Lung (tissue), 12 donors: Measurements from ENCODE around the gene SLC29A2. TPM values are rescaled to one million over a fixed set of nuclear protein-coding genes. Genes with fewer than 3 reads are reported as not detected.

Source experiments
- ATAC-seq: fragments of 200-7000 bp; cut with Tn5 transposase; one replicate; pipeline ENCODE4 v1.9.1; 2020; ENCODE audit warnings: moderate number of reproducible peaks; ENCODE audit not compliant: insufficient read depth, low FRiP score
- DNase-seq, 3 donors: peaks; one replicate each; pipeline ENCODE4 v3.0.0-alpha.2; 2013 to 2017
- H3K27ac ChIP-seq, 2 donors: one replicate each; pipeline ENCODE4 v1.5.1; 2013; ENCODE audit warnings: mild to moderate bottlenecking in 2 of 2, moderate library complexity in 2 of 2, control low read depth in 1 of 2, inconsistent platforms in 1 of 2, low read depth in 1 of 2, low read length in 1 of 2
- H3K27me3 ChIP-seq, 3 donors: one replicate each; pipeline ENCODE4 v1.5.1; 2013; ENCODE audit warnings: low read length in 2 of 3; ENCODE audit not compliant: control insufficient read depth in 3 of 3, insufficient read depth in 3 of 3
- H3K36me3 ChIP-seq, 4 donors: one replicate each; pipeline ENCODE4 v1.5.1; 2013; ENCODE audit warnings: low read length in 4 of 4, mild to moderate bottlenecking in 1 of 4, moderate library complexity in 1 of 4; ENCODE audit not compliant: control insufficient read depth in 4 of 4, insufficient read depth in 4 of 4
- H3K4me1 ChIP-seq, 5 donors: one replicate each; pipeline ENCODE4 v1.5.1; 2013; ENCODE audit warnings: low read length in 5 of 5, mild to moderate bottlenecking in 2 of 5, moderate library complexity in 1 of 5; ENCODE audit not compliant: control insufficient read depth in 5 of 5, insufficient read depth in 5 of 5
- H3K4me3 ChIP-seq: one replicate; pipeline ENCODE4 v1.5.1; 2013; ENCODE audit warnings: mild to moderate bottlenecking, control low read depth, moderate library complexity
- H3K9ac ChIP-seq, 2 donors: one replicate each; pipeline ENCODE4 v1.5.1; 2013; ENCODE audit warnings: low read length in 2 of 2, control low read depth in 1 of 2; ENCODE audit not compliant: insufficient read depth in 1 of 2
- H3K9me3 ChIP-seq, 4 donors: one replicate each; pipeline ENCODE4 v1.5.1; 2013; ENCODE audit warnings: low read length in 3 of 4, mild to moderate bottlenecking in 1 of 4, moderate library complexity in 1 of 4; ENCODE audit not compliant: control insufficient read depth in 4 of 4, insufficient read depth in 3 of 4
- CTCF ChIP-seq: IDR thresholded peaks from 2 replicates; pipeline ENCODE4 v1.5.1; 2012; ENCODE audit warnings: mild to moderate bottlenecking; ENCODE audit errors: control extremely low read depth, extremely low read depth
- WGBS, 2 donors: extraction: QIAGEN DNeasy Blood & Tissue Kit; methylation state at CpG; one replicate each; pipeline ENCODE4 v1.1.7; 2013; 5-methylcytosine and 5-hydroxymethylcytosine counted together
- polyA plus RNA-seq, 2 donors: library from polyadenylated mRNA; stranded (reverse); fragments of 200-250 nt; gene quantifications; one replicate each; pipeline ENCODE4 v1.2.1, GENCODE V29; 2013
- total RNA-seq, 2 donors: library from RNA; depleted of rRNA in 1 of 2; stranded (reverse); fragments of >200 nt in 1 of 2; gene quantifications; one replicate each; pipeline ENCODE4 v1.2.1, GENCODE V29; 2014 to 2021
- donor health status: control.
- donor health status: control.
- donor health status: Bipolar disorder and iron deficiency.
- donor health status: healthy.
- donor health status: DM: yes; HTN: yes; CAD: no.

SLC29A2 gene
- total and polyA plus RNA-seq, 4 donors = 6.5 to 19.4 (median 13.7) TPM

GRCh38 chr11:66362481-66363147 lies 8.9 kb downstream of the SLC29A2 start:
- H3K4me1 ChIP-seq = peaks cover 0 to 5% (median 0%) of the 10 kb centered on the region in 5 donors
- peak overlapping the region in 1 of 2 donors; percentile 0 for H3K27ac ChIP-seq
- H3K4me3 ChIP-seq = no peak overlapping the region
- TF ChIP-seq CTCF = no peak
- H3K9ac ChIP-seq = no peak overlapping the region
- H3K36me3 ChIP-seq = no peaks in the 10 kb centered on the region
- H3K9me3 ChIP-seq = no peaks in the 10 kb centered on the region
- no peaks in the 10 kb centered on the region for H3K27me3 ChIP-seq
- DNase-seq (no peak), ATAC-seq (no peak)
- WGBS, 2 donors = 78 to 83% methylated on average over 9 of the region's 9 CpGs

- Histone ChIP-seq H3K4me3 (no peak overlapping the region), H3K36me3 (no peaks in the 10 kb centered on the region), H3K27ac (no peak overlapping the region), H3K9me3 (no peaks in the 10 kb centered on the region), H3K4me1 (peaks cover 0 to 5% (median 0%) of the 10 kb centered on the region in 5 donors), H3K27me3 (no peaks in the 10 kb centered on the region), H3K9ac (no peak overlapping the region)
- 84 to 87% methylated on average over 6 of the region's 6 CpGs for WGBS, 2 donors
- TF ChIP-seq CTCF = no peak
- DNase-seq = no peak
- ATAC-seq = no peak
Observed at GRCh38 chr11:66361502-66361941, 10.0 kb downstream of the SLC29A2 start.

DNA sequence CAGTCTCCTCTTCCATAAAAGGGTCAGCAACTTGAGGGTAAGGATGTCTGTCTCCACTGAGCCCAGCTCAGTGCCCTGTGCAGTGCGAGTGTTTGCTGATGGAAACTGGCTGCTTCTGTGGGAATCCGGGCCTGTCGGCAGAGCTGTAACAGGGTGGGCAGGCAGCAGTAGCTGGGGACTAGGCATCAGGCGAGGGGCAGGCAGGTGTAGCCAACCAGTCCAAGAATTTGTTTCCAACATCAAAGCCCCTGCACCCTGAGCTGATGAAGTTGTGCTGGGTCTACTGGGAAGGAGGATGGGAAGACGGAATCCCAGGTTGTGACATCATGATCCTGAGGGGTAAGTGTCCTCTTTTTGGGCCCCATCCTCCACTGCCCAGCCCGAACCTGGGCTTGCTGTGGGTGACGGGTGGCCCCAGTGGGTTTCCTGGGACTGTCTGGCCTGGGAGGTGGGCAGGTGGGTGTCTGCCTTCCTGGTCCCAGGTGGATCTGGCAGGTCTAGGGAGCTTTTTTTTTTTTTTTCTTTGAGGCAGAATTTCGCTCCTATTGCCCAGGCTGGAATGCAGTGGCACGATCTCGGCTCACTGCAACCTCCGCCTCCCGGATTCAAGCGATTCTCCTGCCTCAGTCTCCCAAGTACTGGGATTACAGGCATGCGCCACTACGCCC lies 11.0 kb downstream of the SLC29A2 start:
- Histone ChIP-seq H3K9me3 (no peaks in the 10 kb centered on the region), H3K4me1 (no peaks in the 10 kb centered on the region), H3K4me3 (no peak overlapping the region), H3K36me3 (no peaks in the 10 kb centered on the region), H3K9ac (no peak overlapping the region), H3K27me3 (no peaks in the 10 kb centered on the region), H3K27ac (no peak overlapping the region)
- ATAC-seq (no peak), DNase-seq (no peak)
- TF ChIP-seq CTCF = no peak
- WGBS, 2 donors = 95% methylated on average over 15 of the region's 15 CpGs
